GM12872 (cell line): Measurements from ENCODE around the gene RAB8A.

Experiments used
- TF ChIP-seq, protein P1 (sequence below): IDR thresholded peaks from 3 replicates; pipeline ENCODE4 v1.5.1; 2011; ENCODE audit warnings: low read depth, mild to moderate bottlenecking, low read length, moderate library complexity; ENCODE audit not compliant: insufficient read depth

RAB8A gene

DNA sequence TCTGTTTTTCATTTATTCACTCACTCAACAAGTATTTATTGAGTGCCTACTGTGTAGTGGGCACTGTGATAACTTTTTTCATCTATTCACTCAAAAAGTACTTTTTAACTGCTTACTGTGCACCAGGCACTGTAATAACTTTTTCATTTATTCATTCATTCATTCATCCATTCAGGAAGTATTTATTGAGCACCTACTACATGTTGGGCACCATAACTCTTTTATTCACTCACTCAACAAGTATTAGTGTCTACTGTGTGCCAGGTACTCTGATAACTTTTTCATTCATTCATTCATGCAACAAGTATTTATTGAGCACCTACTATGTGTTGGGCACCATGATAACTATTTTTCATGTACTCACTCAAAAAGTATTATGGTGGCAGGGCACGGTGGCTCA, 54.7 kb downstream of the RAB8A start:
- TF ChIP-seq, protein P1, sequence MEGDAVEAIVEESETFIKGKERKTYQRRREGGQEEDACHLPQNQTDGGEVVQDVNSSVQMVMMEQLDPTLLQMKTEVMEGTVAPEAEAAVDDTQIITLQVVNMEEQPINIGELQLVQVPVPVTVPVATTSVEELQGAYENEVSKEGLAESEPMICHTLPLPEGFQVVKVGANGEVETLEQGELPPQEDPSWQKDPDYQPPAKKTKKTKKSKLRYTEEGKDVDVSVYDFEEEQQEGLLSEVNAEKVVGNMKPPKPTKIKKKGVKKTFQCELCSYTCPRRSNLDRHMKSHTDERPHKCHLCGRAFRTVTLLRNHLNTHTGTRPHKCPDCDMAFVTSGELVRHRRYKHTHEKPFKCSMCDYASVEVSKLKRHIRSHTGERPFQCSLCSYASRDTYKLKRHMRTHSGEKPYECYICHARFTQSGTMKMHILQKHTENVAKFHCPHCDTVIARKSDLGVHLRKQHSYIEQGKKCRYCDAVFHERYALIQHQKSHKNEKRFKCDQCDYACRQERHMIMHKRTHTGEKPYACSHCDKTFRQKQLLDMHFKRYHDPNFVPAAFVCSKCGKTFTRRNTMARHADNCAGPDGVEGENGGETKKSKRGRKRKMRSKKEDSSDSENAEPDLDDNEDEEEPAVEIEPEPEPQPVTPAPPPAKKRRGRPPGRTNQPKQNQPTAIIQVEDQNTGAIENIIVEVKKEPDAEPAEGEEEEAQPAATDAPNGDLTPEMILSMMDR, result no peak

DNA sequence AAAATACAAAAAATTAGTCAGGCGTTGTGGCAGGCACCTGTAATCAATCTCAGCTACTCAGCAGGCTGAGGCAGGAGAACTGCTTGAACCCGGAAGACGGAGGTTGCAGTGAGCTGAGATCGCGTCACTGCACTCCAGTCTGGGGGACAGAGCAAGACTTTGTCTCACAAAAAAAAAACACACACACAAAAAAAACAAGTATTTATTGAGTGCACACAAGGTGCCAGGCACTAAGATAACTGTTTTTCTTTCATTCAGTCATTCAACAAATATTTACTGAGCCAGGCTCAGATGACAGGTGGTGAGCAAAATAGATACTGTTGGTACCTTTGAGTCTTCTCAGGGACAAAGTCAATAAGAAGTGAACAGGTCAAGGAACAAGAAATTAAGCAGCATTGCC, 55.4 kb downstream of the RAB8A start:
- TF ChIP-seq, protein P1, result no peak

DNA sequence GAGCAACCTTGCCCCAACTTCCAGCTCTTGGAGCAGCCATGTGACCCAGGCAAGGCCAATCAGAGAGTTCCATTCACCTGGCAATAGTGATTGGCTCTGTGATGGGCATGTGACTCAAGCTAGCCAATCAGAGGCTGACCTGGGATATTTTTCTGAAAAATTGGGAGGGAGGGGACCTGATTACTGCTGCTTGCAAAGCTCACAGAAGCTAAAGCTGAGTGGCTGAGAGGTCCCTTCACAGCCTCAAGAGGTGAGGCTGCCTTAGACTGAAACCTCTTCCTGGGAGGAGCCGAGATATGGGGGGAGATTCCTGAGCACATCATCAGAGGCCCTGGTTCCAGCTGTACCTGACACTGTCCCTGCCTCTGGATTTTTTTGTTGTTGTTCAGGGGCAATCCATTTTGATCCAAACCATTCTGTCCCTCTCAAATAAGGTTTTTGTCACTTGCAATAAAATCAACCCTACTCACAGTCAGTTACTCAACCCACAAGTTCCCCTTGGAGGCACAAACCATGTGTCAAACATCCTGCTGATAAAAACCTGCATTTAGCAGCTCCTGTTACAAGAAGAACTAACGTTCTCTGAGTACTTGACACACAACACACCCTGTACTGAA, 56.9 kb downstream of the RAB8A start:
- TF ChIP-seq, protein P1, result no peak

GRCh38 chr19:16170134-16170533, 58.4 kb downstream of the RAB8A start:
- TF ChIP-seq, protein P1, result no peak

GRCh38 chr19:16175954-16176353, 64.3 kb downstream of the RAB8A start:
- TF ChIP-seq, protein P1, result no peak

DNA sequence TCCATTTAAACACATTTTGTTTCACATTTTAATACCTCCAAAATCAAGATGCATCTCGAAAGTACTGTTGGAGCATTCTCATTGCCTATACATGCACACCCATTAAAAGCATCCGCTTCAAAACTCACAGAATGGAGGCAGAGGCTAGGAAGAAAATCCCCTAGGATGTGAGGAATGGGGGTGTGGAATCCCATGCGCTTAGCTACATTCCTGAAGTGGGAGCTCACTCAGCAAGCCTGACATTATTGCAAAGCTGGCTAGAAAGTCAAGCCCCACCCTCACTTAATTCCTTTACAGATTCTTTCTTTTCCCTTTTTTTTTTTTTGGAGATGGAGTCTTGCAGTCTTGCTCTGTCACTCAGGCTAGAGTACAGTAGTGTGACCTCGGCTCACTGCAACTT, 68.9 kb downstream of the RAB8A start:
- TF ChIP-seq, protein P1, result no peak
